ENCODE results near the gene LNPK.

Gene LNPK

GRCh38 chr2:175892046-175892445, 110.0 kb downstream of the LNPK start:
- no peak for DNase-seq

DNA sequence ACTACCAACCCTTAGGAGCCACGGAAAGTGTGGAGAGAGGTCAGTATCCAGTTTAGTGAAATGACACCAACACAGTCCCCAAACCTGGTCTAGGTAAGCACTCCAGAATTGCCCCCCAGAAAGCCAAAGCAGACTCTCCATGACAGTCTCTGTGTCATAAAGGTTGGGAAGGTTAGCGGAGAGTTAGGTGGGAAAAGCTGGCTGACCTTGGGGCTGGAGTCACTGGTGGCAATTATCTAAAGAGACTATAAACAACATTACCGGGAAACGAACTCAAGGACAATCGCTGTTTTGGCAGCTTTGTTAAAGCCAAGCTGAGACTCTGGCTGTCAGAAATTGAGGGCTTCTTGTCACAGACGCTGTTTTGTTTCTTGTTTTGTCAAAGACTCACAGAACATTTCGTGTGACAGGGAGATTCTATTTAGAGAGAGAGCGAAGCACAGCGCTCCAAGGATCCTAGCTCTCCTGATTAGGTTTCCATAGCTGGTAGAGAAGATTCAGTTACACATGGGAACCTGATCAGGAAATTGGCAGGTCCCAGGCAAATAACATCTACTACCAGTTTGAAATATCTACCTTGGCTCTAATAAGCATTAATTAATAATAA, 111.3 kb downstream of the LNPK start:
- no peak for DNase-seq

- DNase-seq = no peak
Measured at GRCh38 chr2:175889701-175890302, 112.3 kb downstream of the LNPK start.

- DNase-seq = no peak
Measured at GRCh38 chr2:175887776-175888175, 114.3 kb downstream of the LNPK start.

DNA sequence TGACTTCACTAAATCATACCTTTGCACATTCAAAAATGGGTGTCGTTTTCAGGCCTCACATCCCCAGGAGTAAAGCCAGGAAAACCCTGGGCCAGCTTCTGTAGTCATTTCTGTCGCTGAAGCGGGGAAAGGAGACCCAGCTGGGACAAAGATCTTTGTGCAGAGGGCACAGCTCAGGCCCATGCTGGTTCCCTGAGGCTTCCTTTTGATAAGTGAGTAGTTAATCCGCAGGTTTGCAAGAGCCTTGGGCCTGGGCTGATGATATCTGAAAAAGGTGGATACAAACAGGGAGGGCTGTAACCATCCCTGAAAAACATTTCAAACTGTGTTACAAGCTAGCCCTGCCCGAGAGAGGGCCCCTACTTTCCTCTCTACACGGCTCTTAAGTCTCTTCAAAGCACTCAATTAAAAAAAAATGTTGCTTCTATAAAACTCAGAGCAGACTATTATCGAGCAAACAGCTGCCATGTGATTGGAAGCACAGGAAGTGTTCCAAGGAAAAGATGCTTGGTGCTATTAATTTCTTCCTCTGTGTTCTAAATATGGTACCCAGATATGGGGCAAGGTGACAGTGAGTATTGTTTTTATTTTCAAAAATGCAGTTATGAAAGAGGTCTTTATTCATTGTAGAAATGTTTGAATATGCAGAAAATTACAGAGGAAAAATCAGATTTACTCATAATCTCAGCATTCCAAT, 117.2 kb downstream of the LNPK start:
- DNase-seq = no peak

DNA sequence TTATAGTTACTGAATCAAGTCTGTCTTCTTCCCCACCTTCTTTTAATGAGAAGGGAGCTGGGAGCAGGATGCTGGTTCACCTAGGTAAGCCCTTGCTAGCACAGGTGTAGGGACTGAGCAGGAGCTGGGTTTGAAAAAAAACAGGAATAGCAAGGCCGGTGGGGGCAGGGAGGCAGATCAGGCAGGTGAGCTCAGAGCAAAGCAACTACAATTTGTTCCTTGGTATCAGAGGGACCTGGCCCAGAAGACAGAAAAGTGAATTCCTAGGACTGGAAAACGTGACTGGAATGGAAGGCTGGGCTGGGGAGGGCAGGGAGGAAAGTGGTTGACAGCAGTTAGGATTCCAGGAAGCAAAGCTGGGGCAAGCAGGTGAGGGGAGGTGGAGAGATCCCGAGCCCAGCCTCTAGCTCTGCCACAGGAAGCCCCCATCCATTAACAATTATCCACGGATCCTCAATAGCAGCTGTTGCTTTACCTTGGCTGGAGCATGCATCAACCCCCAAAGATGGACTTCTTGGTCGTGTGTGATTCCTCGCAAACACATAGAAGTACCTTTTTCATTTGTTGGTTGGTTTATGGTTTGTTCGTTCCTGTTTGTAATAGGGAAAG, 118.4 kb downstream of the LNPK start:
- DNase-seq = no peak

GRCh38 chr2:175879679-175880078, 122.4 kb downstream of the LNPK start:
- DNase-seq = no peak

DNA sequence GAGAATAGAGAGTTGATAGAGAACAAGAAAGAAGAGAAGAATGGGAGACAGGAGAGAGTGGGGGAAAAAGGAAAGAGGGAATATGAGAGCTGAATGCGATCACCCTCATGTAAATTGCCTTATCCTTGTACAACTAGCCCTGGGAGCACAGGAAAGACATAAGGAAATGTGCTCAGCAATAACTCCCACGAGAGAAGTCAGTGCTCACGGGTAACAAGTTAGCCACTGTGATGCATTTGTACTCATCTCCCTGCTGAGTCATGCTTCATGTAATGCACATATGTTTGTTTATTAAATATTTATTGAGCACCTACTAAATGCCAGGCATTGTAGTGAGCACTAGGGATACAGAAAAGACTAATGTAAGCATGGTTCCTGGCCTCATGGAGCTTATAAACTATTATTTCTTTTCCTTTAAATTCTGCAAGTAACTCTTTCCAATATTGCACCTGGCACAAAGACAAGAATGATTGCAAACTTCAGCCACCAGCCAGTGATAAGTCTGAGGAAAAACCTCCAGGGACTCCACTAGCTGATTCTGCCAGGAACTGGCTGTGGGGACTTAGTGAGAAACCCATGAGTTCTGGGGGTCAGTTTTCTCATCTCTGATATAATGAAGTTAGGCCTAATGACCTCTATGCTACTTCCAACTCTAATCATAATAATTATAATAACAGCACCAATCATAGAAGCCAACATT, 124.1 kb downstream of the LNPK start:
- no peak for DNase-seq

DNA sequence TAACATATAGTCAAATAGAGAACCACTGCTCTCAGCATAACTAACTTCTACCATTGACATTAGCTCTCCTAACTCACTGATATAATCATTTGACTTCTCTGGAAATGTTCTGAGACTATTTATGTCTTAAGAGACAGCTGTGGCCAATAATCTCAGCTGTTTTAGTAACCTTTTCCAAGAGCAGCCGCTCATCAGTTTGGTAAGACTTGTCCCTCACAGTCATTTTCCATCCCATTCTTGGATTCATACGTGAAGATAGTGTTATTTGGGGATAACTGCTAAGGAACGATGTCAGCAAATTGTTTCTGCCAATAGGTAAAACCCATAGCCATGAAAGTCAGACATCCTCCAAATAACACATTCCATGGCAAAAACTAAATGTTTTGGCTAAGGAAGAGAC, 127.8 kb downstream of the LNPK start:
- no peak for DNase-seq
